HG03108 (cell line): ENCODE measurements around the gene PBRM1.
"Not testable (repeated sequence)": the region's sequence is repeated elsewhere in the genome, so short reads cannot be mapped to it uniquely, and the experiment has no call there.

ENCODE experiments used
- ATAC-seq: cut with Tn5 transposase; IDR thresholded peaks from one replicate; pipeline ENCODE4 v1.9.1; 2021; ENCODE audit warnings: moderate library complexity; ENCODE audit not compliant: unreplicated experiment

PBRM1 gene

DNA sequence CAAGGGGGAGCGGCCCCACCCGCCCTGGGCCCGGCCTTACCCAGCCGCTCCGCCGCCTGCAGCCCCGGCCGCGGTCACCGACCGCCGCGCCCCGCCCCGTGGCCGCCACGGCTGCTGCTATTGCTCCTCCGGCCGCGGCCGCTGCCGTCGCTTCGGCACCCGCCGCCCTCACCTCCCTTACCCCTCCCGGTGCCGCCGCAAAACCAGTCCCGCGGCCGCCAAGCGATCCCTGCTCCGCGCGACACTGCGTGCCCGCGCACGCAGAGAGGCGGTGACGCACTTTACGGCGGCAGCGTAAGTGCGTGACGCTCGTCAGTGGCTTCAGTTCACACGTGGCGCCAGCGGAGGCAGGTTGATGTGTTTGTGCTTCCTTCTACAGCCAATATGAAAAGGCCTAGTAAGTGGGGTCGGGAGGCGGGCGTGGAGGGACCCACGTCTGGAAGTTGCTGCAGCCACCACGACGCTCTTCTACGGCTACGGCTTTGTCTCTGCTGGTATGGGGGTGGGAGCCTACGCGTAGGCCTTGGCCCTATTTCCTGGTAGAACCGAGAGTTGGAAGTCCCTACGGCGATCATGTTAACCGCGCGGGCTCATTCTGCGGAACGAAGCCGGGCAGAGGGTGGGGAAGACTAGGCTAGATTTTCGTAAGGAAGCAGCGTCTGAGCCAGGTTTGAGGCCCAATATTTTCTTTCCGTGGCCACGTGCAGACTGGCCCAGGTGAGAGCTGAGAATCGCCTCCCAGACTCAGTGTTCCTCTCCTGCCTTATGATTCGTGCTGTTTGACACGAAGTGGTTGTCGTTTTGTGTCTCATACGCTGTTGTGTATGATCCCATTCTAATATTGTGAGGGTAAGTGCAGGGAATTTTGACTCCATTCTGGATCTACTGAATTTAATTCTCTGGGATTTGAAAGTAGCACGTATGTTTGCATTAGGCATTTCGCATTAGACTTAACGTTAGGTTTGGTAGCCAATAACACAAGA lies at the start of gene PBRM1, which contains the start of gene GNL3:
Gene PBRM1 (minus strand): TSS at position 205 of the 983 bp plus-strand sequence.
Gene GNL3 (plus strand): TSS at position 324 of the 983 bp plus-strand sequence. CDS start 61 bp downstream, at position 385.
- peak; percentile 58 for ATAC-seq

DNA sequence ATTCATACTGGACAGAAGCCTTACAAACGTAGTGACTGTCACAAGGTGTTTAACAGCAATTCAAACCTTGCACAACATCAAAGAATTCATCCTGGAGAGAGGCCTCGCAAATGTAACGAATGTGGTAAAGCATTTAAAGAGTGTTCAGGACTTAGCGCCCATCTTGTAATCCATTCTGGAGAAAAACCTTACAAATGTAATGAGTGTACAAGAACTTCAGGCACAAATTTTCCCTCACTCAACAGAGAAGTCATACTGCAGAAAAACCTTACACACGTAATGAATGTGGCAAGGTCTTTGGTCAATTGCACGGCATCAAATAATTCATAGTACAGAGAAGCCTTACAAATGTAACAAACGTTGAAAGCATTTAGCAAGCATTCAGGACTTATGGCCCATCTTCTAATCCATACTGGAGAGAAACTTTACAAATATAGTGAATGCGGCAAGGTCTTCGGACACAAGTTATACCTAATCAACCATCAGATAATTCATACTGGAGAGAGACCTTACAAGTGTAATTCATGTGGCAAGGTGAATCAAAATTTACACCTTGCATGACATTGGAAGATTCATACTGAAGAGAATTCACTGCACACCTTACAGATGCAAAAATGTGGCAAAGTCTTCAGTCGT lies 47.7 kb upstream of the PBRM1 start:
- ATAC-seq = no peak

DNA sequence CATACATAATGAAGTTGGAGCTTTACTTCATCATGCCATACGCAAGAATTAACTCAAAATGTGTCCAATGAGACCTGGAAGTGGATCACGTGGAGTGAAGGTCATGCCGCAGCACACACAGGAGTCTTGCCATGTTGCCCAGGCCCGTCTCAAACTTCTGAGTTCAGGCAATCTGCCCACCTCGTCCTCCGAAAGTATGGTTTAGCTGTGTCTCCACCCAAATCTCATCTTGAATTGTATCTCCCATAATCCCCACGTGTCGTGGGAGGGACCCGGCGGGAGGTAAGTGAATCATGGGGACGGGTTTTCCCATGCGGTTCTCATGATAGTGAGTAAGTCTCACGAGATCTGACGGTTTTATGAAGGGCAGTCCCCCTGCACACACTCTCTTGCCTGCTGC lies 45.9 kb upstream of the PBRM1 start:
- no peak for ATAC-seq

DNA sequence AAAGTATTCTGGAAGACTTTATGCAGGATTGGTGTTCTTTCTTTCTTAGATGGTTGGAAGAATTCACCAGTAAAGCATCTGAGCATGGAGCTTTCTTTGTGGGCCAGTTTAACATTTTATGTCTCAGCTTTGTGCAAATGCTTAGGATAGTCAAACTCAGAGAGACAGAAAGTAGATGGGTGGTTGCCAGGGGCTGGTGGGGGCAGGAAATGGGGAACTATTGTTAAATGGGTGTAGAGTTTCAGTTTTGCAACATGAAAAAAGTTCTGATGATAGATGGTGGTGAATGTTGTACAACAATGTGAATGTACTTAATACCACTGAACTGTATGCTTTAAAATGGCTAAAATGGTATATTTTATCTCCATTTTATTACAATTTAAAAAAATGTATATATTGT lies 45.0 kb upstream of the PBRM1 start:
- ATAC-seq = no peak

DNA sequence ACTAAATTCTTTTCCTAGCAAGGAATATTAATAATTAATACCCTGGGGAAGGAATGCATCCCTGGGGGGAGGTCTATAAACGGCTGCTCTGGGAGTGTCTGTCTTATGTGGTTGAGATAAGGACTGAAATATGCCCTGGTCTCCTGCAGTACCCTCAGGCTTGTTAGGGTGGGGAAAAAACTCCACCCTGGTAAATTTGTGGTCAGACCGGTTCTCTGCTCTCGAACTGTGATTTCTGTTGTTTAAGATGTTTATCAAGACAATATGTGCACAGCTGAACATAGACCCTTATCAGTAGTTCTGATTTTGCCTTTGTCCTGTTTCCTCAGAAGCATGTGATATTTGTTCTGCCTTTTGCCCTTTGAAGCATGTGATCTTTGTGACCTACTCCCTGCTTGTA lies 43.0 kb upstream of the PBRM1 start:
- not testable (repeated sequence) for ATAC-seq

DNA sequence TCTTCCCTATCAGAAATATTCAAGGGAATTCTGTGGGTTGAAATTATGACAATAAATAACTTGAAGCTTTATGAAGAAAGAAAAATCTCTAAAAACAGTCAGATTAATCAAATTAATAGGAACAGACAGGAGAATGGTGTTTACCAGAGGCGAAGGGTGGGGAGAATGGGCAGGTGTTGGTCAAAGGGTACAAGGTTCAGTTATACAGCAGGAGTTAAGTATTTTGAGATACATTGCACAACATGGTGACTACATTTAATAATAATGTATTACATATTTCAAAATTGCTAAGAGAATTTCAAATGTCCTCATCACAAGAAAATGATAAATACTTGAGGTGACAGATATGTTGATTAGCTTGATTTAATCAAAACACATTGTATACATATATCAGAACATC lies 38.8 kb upstream of the PBRM1 start:
- ATAC-seq = no peak

DNA sequence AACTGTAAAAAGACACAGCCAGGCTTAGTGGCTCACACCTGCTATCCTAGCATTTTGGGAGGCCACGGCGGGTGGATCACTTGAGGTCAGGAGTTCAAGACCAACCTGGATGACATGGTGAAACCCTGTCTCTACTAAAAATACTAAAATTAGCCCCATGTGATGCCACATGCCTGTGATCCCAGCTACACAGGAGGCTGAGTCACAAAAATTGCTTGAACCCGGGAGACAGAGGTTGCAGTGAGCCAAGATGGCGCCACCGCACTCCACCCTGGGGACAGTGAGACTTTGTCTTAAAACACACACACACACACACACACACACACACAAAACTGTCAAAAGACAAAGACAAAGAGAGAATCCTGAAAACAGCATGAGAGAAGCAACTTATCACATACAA lies 38.2 kb upstream of the PBRM1 start:
- no peak for ATAC-seq

DNA sequence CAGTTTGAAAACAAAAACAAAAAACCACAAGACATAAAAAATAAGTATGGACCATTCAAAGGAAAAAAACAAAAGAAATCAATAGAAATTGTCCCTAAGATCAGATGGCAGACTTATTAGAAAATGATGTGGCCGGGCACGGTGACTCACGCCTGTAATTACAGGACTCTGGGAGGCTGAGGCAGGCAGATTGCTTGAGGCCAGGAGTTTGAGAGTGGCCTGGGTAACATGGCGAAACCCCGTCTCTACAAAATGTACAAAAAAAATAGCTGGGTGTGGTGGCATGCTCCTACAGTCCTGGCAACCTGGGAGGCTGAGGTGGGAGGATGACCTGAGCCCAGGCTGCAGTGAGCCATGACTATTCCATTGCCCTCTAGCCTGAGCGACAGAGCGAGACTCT lies 36.8 kb upstream of the PBRM1 start:
- ATAC-seq = no peak

DNA sequence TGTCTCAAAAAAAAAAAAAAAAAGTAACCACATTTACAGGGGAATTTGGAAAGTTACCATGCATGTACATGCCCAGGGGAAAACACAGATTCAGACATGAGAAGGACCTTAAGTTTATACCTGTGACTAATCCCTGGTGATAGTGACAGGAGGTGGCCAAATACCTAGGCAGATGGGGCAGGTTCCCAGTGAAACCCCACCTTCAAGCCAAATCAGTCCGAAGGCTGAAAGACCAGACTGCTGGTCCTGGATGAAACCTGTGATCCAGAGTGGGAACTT lies 36.0 kb upstream of the PBRM1 start:
- ATAC-seq = no peak

DNA sequence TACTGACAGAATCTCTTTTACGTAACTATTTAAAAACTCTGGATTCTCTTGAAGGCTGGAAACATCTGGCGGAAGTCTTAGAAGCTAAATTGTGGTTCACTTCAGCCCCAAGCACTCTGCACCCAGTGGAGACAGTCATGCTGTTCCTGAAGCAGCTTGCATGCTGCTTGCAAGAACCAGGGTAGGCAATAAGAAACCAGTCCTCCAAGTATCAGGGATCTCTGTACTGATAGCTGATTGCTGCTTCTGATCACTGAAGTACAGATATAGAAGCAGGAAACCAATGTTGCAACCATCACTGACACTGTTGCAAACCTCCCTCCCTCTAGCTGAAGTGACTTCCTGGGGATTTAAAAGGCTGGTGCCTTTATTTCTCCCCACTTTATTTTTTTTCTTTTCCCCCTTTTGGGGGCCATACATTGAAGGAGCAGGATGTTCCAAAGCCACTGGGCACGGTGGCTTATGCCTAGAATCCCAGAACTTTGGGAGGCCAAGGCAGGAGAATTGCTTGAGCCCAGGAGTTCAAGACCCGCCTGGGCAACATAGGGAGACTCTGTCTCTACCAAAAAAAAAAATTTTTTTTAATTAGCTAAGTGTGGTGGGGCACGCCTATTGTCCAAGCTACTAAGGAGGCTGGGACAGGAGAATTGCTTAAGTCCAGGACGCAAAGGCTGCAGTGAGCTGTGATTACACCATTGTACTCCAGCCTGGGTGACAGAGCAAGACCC lies 35.5 kb upstream of the PBRM1 start:
- peak; percentile 56 for ATAC-seq

DNA sequence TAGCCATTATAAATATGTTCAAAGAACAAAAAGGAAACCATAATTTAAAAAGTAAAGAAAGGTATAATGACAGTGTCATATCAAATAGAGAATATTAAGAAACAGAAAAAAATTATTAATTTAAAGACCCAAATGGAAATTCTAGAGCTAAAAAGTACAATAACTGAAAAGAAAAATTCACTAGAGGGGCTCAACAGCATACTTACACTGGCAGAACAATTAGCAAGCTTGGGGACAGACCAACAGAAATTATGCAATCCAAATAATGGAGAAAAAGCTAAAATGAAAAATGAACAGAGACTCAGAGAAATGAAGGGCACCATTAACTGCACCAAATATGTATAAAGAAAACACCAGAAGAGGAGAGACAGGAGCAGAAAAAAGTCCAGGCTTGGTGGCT lies 33.9 kb upstream of the PBRM1 start:
- no peak for ATAC-seq

DNA sequence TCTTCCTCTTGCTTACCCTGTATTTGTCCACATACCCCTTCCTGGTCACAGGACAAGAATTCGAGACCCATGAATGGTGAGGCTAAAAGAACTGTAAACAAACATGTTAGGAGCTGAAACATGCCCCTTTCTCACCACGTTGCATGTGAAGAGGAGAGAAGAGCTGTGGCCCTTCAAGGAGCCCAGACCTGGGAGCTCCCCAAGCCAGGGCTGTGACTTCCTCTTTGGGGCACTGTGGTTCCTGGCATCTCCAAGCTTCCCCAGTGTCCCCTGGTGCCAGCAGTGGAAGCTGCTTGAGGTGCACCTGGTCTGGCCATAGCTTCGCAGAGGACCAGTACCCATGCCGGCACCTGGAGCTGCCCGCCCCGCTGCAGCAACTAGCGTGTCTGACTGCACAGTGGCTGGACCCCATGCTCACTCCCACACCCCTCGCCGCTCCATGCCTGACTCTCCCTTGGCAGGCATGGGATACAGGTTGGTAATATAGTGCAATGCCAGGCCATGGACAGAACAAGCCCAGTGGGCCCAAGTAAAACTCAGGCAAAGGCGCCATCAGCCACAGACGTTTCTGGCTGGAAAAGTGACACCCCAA lies 30.1 kb upstream of the PBRM1 start:
- ATAC-seq = no peak

DNA sequence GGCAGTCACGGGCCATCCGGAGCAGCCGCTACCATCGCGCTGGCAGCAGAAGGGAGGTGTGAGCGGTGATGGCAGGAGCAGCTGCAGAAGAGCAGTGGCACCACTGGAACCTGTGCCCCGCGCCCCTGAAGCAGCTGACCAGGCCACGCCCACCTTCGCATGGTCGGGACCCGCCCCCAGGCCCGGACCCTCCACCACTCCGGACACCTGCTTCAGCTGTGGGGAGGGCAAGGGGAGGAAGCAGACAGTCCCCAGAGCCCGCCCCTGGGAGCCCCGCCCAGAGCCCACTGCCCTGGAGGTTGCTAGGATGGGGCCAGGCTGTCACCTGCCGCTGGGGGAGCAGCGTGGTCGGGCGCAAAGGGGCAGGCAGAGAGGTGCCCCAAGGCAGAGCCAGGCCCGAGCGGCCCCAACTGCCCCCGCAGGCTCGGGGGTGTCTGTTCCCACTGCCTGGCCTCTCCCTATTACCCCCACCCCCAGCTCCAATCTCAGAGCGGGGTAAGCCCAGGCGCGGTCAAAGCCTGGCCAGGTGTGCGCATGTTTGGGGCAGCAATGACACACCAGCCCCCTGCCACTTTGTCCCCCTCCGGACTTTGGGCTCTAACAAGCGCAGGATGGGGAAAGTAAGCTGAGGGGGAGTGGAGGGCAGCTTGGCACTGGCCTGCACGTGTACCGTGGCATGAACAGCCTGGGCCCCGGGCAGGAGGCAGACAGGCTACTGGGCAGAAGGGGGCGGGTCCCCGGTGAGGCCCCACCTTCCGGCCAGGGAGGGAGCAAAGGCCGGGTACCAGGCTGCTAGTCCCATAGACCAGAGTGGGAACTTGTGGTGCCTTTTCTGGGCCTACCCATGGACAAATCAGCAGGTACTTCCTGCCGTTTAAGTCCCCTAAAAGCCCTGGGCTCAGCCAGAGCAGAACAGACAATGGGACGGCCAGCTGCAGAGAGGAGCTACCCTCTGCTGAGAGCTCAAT lies 28.9 kb upstream of the PBRM1 start:
- ATAC-seq = no peak

DNA sequence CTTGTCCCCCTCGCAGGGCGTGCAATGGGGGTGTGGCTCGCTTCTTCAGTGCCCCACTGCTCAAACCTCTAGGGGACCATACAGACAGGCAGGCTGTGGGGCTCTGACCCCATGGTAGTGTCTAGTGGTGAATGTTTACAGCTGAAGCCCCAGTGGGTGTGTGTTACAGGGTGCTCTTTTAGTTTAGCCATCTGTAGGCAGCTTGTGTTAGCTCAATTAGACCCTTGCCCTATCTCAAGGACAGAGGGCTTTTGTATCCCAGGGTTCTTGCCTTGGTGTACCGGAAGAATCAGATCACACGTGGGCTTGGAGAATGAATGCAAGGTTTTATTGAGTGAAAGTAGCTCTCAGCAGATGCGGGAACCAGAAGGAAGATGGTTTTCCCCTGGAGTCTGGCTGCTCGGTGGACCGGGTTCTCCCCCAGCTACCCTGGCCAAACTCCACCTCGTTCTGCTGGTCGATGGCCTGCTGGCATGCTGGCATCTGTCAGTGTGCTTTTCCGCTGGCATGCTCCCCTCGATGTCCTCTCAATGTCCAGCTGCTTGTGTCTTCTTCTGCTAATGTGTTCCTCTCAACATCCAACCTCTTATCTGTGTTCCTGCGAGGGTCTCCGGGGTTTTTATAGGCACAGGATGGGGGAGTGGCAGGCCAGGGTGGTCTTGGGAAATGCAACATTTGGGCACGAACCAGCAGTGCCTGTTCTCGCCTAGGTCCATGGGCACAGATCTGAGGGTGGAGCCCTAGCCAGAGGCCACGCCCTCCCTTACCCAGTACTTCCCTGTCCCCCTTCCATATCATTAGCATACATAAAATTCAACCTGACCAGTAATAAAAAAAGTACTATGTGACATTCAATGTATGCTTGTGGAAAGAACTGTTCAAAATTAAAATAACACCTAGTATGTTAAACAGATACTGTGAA lies 26.8 kb upstream of the PBRM1 start:
- ATAC-seq = no peak

DNA sequence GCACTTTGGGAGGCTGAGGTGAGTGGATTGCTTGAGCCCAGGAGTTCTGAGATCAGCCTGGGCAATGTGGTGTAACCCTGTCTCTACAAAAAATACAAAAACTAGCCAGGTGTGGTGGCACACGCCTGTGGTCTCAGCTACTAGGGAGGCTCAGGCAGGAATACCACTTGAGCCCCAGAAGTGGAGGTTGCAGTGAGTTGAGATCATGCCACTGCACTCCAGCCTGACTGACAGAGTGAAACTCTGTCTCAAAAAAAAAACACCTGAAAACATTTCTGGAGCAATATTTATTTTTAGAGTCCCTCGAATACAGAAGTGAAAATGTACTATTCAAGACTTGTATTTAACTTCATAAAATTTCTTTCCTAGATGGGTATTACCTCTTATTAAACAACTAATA lies 24.8 kb upstream of the PBRM1 start:
- ATAC-seq = no peak

DNA sequence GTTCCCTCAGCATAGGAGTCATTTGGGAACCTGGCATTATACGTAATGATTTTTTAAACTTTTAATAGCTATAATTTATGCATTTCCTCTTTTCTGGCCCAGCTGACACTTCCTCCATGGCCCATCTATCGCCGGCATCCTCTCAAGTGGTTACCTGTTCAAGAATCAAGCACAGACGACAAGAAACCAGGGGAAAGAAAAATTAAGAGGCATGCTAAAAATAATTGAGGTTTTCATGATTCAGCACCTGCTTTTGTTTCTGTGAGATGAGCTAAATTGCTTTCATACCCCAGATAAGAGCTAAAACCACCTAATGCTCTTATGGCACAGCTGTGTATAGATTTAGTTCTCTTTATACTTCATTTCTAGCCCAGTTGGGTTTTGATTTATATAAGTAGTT lies 21.9 kb upstream of the PBRM1 start:
- ATAC-seq = no peak

DNA sequence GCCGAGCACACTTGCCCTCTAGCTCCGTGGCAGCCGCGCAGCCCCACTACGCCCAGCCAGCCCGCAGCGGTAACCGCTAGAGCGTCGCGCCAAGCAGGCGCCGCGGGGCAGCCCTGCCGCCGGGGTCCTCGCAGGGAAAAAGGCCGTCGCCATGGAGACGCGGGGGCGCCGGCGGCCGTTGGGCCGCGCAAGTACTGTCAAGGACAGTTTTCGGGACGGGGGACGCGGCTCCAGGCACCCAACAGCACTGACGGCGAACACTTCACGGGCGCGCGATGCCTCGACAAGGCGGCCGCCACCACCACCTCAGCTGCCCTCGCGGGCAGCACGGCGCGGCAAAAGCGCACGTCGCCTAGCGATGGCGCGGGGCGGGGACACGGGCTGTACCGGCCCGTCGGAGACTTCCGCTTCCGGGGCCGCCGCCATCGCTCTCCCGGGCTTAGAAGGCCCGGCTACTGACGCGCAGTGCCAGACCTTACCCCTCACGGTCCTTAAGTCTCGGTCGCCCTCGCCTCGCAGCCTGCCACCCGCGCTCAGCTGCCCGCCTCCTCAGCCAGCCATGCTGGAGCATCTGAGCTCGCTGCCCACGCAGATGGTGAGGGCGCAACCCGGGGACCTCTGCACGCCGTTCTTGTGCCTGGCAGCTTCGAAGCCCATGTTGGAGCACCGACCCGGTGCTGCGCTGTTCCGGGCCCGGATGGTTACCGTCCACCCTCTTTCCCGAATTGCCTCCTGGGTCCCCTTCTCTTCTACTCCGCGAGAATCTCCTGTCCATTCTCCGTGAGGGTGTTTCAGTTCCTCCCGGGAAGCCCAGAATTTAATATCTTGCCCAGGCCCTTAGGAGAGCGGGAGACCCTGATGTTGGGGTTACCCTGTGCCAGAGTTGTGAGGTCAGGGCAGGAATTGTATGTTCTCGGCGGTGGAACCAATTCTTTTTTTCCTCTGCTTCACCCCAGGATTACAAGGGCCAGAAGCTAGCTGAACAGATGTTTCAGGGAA lies 20.3 kb upstream of the PBRM1 start, which contains the start of the genes GLT8D1 and SPCS1:
Gene GLT8D1 (minus strand): TSS at position 104 of the 999 bp plus-strand sequence. CDS start 5,331 bp downstream, outside the sequence.
Gene SPCS1 (plus strand): TSS at position 419 of the 999 bp plus-strand sequence. CDS start 141 bp downstream, at position 560.
- peak; percentile 78 for ATAC-seq

DNA sequence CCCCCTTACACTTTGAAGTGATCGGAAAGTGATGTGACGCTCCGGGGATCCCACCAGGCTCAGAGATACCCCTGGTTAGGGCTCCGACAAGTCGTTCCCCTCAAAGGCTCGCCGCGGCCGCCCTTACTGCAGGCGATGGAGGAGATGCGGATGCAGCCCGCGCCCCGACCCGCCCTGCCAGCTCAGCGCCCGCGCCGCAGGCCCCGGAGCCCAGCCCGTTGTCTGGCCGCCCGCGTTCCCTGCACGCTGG lies 19.6 kb upstream of the PBRM1 start:
- ATAC-seq = no peak
